Germinal center (tissue), 1 donor: ENCODE measurements around the gene HS3ST1.

ENCODE experiments used
- DNase-seq: peaks from one replicate; pipeline ENCODE4 v3.0.0; 2012; ENCODE audit warnings: mixed read lengths, low spot score

HS3ST1 gene

GRCh38 chr4:11431111-11431510, 2.4 kb upstream of the HS3ST1 start:
- no peak for DNase-seq

GRCh38 chr4:11430536-11430935, 1.8 kb upstream of the HS3ST1 start:
- no peak for DNase-seq

GRCh38 chr4:11429699-11430045, 978 bp upstream of the HS3ST1 start:
- no peak for DNase-seq

GRCh38 chr4:11428899-11429698, 405 bp upstream of the HS3ST1 start:
- peak; percentile 59 for DNase-seq

- no peak for DNase-seq
Observed at GRCh38 chr4:11427121-11427996, 1.3 kb downstream of the HS3ST1 start.

GRCh38 chr4:11426731-11427120, 2.0 kb downstream of the HS3ST1 start:
- no peak for DNase-seq

GRCh38 chr4:11426003-11426402, 2.7 kb downstream of the HS3ST1 start:
- DNase-seq: no peak

GRCh38 chr4:11424856-11425255, 3.8 kb downstream of the HS3ST1 start:
- DNase-seq: no peak

GRCh38 chr4:11424000-11424399, 4.7 kb downstream of the HS3ST1 start:
- peak; percentile 48 for DNase-seq

GRCh38 chr4:11423465-11423864, 5.2 kb downstream of the HS3ST1 start:
- no peak for DNase-seq

- DNase-seq: no peak
Observed at GRCh38 chr4:11421116-11421515, 7.6 kb downstream of the HS3ST1 start.

GRCh38 chr4:11420327-11420726, 8.4 kb downstream of the HS3ST1 start:
- no peak for DNase-seq

- DNase-seq: no peak
Observed at GRCh38 chr4:11418610-11419009, 10.1 kb downstream of the HS3ST1 start.

GRCh38 chr4:11416767-11417113, 12.0 kb downstream of the HS3ST1 start:
- DNase-seq: no peak

- DNase-seq: no peak
Observed at GRCh38 chr4:11416071-11416766, 12.5 kb downstream of the HS3ST1 start.

GRCh38 chr4:11415409-11416070, 13.2 kb downstream of the HS3ST1 start:
- no peak for DNase-seq

GRCh38 chr4:11412211-11412610, 16.5 kb downstream of the HS3ST1 start:
- no peak for DNase-seq

- DNase-seq: no peak
Observed at GRCh38 chr4:11409632-11410031, 19.1 kb downstream of the HS3ST1 start.

- DNase-seq: no peak
Observed at GRCh38 chr4:11408233-11408967, 20.3 kb downstream of the HS3ST1 start.

GRCh38 chr4:11407551-11407950, 21.1 kb downstream of the HS3ST1 start:
- DNase-seq: no peak

GRCh38 chr4:11404431-11404830, 24.3 kb downstream of the HS3ST1 start:
- no peak for DNase-seq

- no peak for DNase-seq
Observed at GRCh38 chr4:11402192-11402591, 26.5 kb downstream of the HS3ST1 start.
